Tibial artery (tissue), 4 donors: ENCODE measurements around the gene TTC4.

Experiments
- DNase-seq, 2 donors: peaks; one replicate each; pipeline ENCODE4 v3.0.0-alpha.2; 2019
- H3K27ac ChIP-seq, 2 donors: fragments of 200-600 bp; sonication (generic) in 1 of 2; 1 replicate in 1 of 2; 2 replicates in 1 of 2; pipeline ENCODE4 v1.5.1; 2018 to 2019; ENCODE audit warnings: mild to moderate bottlenecking in 1 of 2
- H3K27me3 ChIP-seq, 2 donors: fragments of 200-600 bp; sonication (generic) in 1 of 2; one replicate each; pipeline versions ENCODE4 v1.5.1 to v1.6.0; 2016 to 2019
- H3K36me3 ChIP-seq, 3 donors: fragments of 200-600 bp; sonication (generic) in 2 of 3; one replicate each; pipeline ENCODE4 v1.5.1; 2016 to 2019; ENCODE audit warnings: mild to moderate bottlenecking in 2 of 3
- H3K4me1 ChIP-seq, 4 donors: fragments of 200-600 bp; sonication (generic) in 2 of 4; 1 replicate in 3 of 4; 2 replicates in 1 of 4; pipeline ENCODE4 v1.5.1; 2016 to 2019
- H3K4me3 ChIP-seq, 2 donors: fragments of 200-600 bp; sonication (generic) in 1 of 2; 1 replicate in 1 of 2; 2 replicates in 1 of 2; pipeline ENCODE4 v1.5.1; 2018 to 2019; ENCODE audit warnings: mild to moderate bottlenecking in 2 of 2
- H3K9me3 ChIP-seq, 3 donors: fragments of 200-600 bp; sonication (generic) in 1 of 3; one replicate each; pipeline ENCODE4 v1.5.1; 2016 to 2019
- CTCF ChIP-seq, 2 experiments: fragments of 200-600 bp in 1 of 2; fragments of 450-650 bp in 1 of 2; IDR thresholded peaks; one replicate each; pipeline ENCODE4 v1.5.1; 2017 to 2019; ENCODE audit warnings: antibody characterized with exemption in 2 of 2, mild to moderate bottlenecking in 1 of 2, moderate library complexity in 1 of 2
- intact Hi-C: fragments of 100-400 bp; cut with DNase I; formaldehyde crosslinking; loops from one replicate; pipeline ENCODE4 v1.15.0; 2023; ENCODE audit warnings: low total_unique reads

The TTC4 gene

GRCh38 chr1:54784066-54784465 is 68.4 kb downstream of the TTC4 start:
- no peak for DNase-seq
- intact Hi-C loops: no loop called here
- no peak for TF ChIP-seq CTCF (IDR thresholded peaks at IDR 0.05)
- Histone ChIP-seq H3K27ac (no peak overlapping the region), H3K4me1 (peaks cover 0 to 6% (median 3%) of the 10 kb centered on the region in 4 donors), H3K36me3 (peaks cover 0 to 9% (median 0%) of the 10 kb centered on the region in 3 donors), H3K4me3 (no peak overlapping the region), H3K9me3 (no peaks in the 10 kb centered on the region), H3K27me3 (peaks cover 0 to 68% of the 10 kb centered on the region in 2 donors)

- intact Hi-C loops: no loop called here
- no peak overlapping the region for H3K27ac ChIP-seq
- peaks cover 0 to 56% of the 10 kb centered on the region in 2 donors for H3K27me3 ChIP-seq
- H3K4me1 ChIP-seq: no peaks in the 10 kb centered on the region
- H3K9me3 ChIP-seq: peaks cover 0 to 2% (median 0%) of the 10 kb centered on the region in 3 donors
- no peak overlapping the region for H3K4me3 ChIP-seq
- peaks cover 0 to 5% (median 0%) of the 10 kb centered on the region in 3 donors for H3K36me3 ChIP-seq
- TF ChIP-seq CTCF (IDR thresholded peaks at IDR 0.05): no peak
- no peak for DNase-seq
Measured at GRCh38 chr1:54786778-54787177, 71.1 kb downstream of the TTC4 start.

- peaks cover 0 to 5% (median 0%) of the 10 kb centered on the region in 3 donors for H3K36me3 ChIP-seq
- peaks cover 0 to 8% (median 7%) of the 10 kb centered on the region in 3 donors for H3K9me3 ChIP-seq
- no peaks in the 10 kb centered on the region for H3K4me1 ChIP-seq
- peaks cover 0 to 56% of the 10 kb centered on the region in 2 donors for H3K27me3 ChIP-seq
- H3K4me3 ChIP-seq: no peak overlapping the region
- intact Hi-C loops: no loop called here
- no peak for DNase-seq
- TF ChIP-seq CTCF (IDR thresholded peaks at IDR 0.05): no peak
- no peak overlapping the region for H3K27ac ChIP-seq
Measured at GRCh38 chr1:54787604-54788003, 71.9 kb downstream of the TTC4 start.

GRCh38 chr1:54788459-54788858 is 72.8 kb downstream of the TTC4 start:
- peaks cover 0 to 9% (median 7%) of the 10 kb centered on the region in 3 donors for H3K9me3 ChIP-seq
- no peak for DNase-seq
- peaks cover 0 to 5% (median 0%) of the 10 kb centered on the region in 3 donors for H3K36me3 ChIP-seq
- no peaks in the 10 kb centered on the region for H3K4me1 ChIP-seq
- no peak overlapping the region for H3K27ac ChIP-seq
- no peak for TF ChIP-seq CTCF (IDR thresholded peaks at IDR 0.05)
- intact Hi-C loops: no loop called here
- H3K27me3 ChIP-seq: peaks cover 0 to 53% of the 10 kb centered on the region in 2 donors
- no peak overlapping the region for H3K4me3 ChIP-seq

- no peak overlapping the region for H3K4me3 ChIP-seq
- intact Hi-C loops: no loop called here
- no peaks in the 10 kb centered on the region for H3K36me3 ChIP-seq
- H3K27ac ChIP-seq: no peak overlapping the region
- DNase-seq: no peak
- H3K27me3 ChIP-seq: peaks cover 0 to 42% of the 10 kb centered on the region in 2 donors
- TF ChIP-seq CTCF (IDR thresholded peaks at IDR 0.05): no peak
- no peaks in the 10 kb centered on the region for H3K4me1 ChIP-seq
- peaks cover 0 to 9% (median 7%) of the 10 kb centered on the region in 3 donors for H3K9me3 ChIP-seq
Measured at GRCh38 chr1:54791880-54792522, 76.3 kb downstream of the TTC4 start.
